Gastroesophageal sphincter (tissue), 4 donors: ENCODE results near the gene HS6ST2. TPM values are rescaled to one million over a fixed set of nuclear protein-coding genes. Genes with fewer than 3 reads are reported as not detected.

Experiments
- ATAC-seq: fragments of 150-250 bp; one replicate; pipeline ENCODE4 v1.9.1; 2016; ENCODE audit warnings: mild to moderate bottlenecking, moderate library complexity
- H3K27ac ChIP-seq, 4 donors: fragments of 200-600 bp; sonication (generic) in 3 of 4; 1 replicate in 3 of 4; 2 replicates in 1 of 4; pipeline ENCODE4 v1.5.1; 2016 to 2019
- H3K27me3 ChIP-seq: fragments of 200-600 bp; sonication (generic); one replicate; pipeline ENCODE4 v1.5.1; 2019
- H3K36me3 ChIP-seq, 2 donors: fragments of 200-600 bp; sonication (generic); one replicate each; pipeline ENCODE4 v1.5.1; 2019; ENCODE audit warnings: control low read depth in 1 of 2
- H3K4me1 ChIP-seq, 3 donors: fragments of 200-600 bp; sonication (generic); 1 replicate in 2 of 3; 2 replicates in 1 of 3; pipeline ENCODE4 v1.5.1; 2016 to 2019; ENCODE audit warnings: control low read depth in 2 of 3
- H3K4me3 ChIP-seq, 2 donors: fragments of 200-600 bp; sonication (generic); one replicate each; pipeline ENCODE4 v1.5.1; 2019; ENCODE audit warnings: mild to moderate bottlenecking in 1 of 2, moderate library complexity in 1 of 2
- H3K9me3 ChIP-seq, 3 donors: fragments of 200-600 bp; sonication (generic); one replicate each; pipeline ENCODE4 v1.5.1; 2017 to 2019; ENCODE audit warnings: control low read depth in 2 of 3
- CTCF ChIP-seq, 4 experiments: fragments of 200-600 bp in 2 of 4; fragments of 450-650 bp in 2 of 4; sonication (generic) in 1 of 4; IDR thresholded peaks; one replicate each; pipeline ENCODE4 v1.5.1; 2017 to 2019; ENCODE audit warnings: antibody characterized with exemption in 4 of 4, mild to moderate bottlenecking in 2 of 4, moderate library complexity in 2 of 4
- EP300 ChIP-seq: sonication (generic); formaldehyde crosslinking; IDR thresholded peaks from one replicate; pipeline ENCODE4 v1.6.1; 2017; ENCODE audit warnings: antibody characterized with exemption, mild to moderate bottlenecking
- POLR2A ChIP-seq, 2 donors: fragments of 450-650 bp; IDR thresholded peaks; one replicate each; pipeline ENCODE4 v1.6.1; 2017; ENCODE audit warnings: antibody characterized with exemption in 2 of 2, mild to moderate bottlenecking in 2 of 2, moderate library complexity in 1 of 2
- POLR2AphosphoS5 ChIP-seq: sonication (generic); formaldehyde crosslinking; IDR thresholded peaks from one replicate; pipeline ENCODE4 v1.6.1; 2017; ENCODE audit warnings: antibody characterized with exemption
- WGBS, 2 donors: methylation state at CpG; one replicate each; pipeline ENCODE4 v1.1.5; 2018; ENCODE audit warnings: low coverage in 1 of 2; 5-methylcytosine and 5-hydroxymethylcytosine counted together
- total RNA-seq, 4 donors: library from RNA; depleted of rRNA; stranded (reverse); fragments of >200 nt; gene quantifications; one replicate each; pipeline ENCODE4 v1.1.0, GENCODE V29; 2016

Gene HS6ST2
- total RNA-seq, 4 donors from 2014 or later, result 0.08 to 1.9 (median 0.22) TPM

GRCh38 chrX:132664273-132664672, 294.2 kb downstream of the HS6ST2 start:
- ATAC-seq, result no peak
- no peak overlapping the region for H3K4me3 ChIP-seq
- no peak for TF ChIP-seq CTCF (IDR thresholded peaks at IDR 0.05)
- TF ChIP-seq POLR2AphosphoS5, result no peak
- TF ChIP-seq EP300, result no peak
- TF ChIP-seq POLR2A (IDR thresholded peaks at IDR 0.05), result no peak
- H3K4me1 ChIP-seq, result no peaks in the 10 kb centered on the region
- no peaks in the 10 kb centered on the region for H3K27me3 ChIP-seq
- H3K9me3 ChIP-seq, result no peaks in the 10 kb centered on the region
- no peak overlapping the region for H3K27ac ChIP-seq
- no peaks in the 10 kb centered on the region for H3K36me3 ChIP-seq
- WGBS, 2 donors, result 90 to 93% methylated on average over 2 to 3 of the region's 3 CpGs

DNA sequence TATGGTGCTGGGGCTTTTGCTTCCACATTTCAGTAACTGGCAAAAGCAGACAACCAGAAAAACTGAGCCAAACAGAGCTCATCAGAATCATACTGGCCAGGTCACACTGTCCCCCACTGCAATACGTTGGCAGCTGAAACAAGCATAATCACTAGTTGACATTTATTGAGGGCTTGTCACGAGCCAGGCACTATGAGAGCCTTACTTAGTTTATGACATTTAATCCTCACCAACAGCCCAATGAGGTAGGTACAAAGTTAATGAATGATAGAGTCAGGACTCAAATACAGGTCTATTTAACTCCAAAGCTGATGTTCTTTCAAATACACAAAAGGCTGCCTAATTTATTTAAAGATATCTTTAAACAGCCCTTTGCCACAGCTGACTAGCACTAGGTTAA, 295.6 kb downstream of the HS6ST2 start:
- TF ChIP-seq CTCF (IDR thresholded peaks at IDR 0.05) (no peak), POLR2A (IDR thresholded peaks at IDR 0.05) (no peak), EP300 (no peak), POLR2AphosphoS5 (no peak)
- no peaks in the 10 kb centered on the region for H3K27me3 ChIP-seq

GRCh38 chrX:132657876-132658275, 300.6 kb downstream of the HS6ST2 start:
- WGBS, 2 donors, result 71 to 100% methylated on average over 1 to 2 of the region's 5 CpGs
- Histone ChIP-seq H3K4me1 (no peaks in the 10 kb centered on the region), H3K27ac (no peak overlapping the region), H3K27me3 (no peaks in the 10 kb centered on the region), H3K9me3 (no peaks in the 10 kb centered on the region), H3K36me3 (no peaks in the 10 kb centered on the region), H3K4me3 (no peak overlapping the region)
- TF ChIP-seq CTCF (IDR thresholded peaks at IDR 0.05) (no peak), POLR2A (IDR thresholded peaks at IDR 0.05) (no peak), POLR2AphosphoS5 (no peak), EP300 (no peak)
- no peak for ATAC-seq

More for the DNA sequence above, 295.6 kb downstream of the HS6ST2 start:
- Histone ChIP-seq H3K4me3 (no peak overlapping the region), H3K36me3 (no peaks in the 10 kb centered on the region), H3K9me3 (no peaks in the 10 kb centered on the region), H3K4me1 (no peaks in the 10 kb centered on the region), H3K27ac (no peak overlapping the region)
- ATAC-seq, result no peak
- 43 to 46% methylated on average over 1 to 2 of the region's 2 CpGs for WGBS, 2 donors

GRCh38 chrX:132652871-132653270, 305.6 kb downstream of the HS6ST2 start:
- Histone ChIP-seq H3K4me3 (no peak overlapping the region), H3K27ac (no peak overlapping the region), H3K36me3 (no peaks in the 10 kb centered on the region), H3K4me1 (no peaks in the 10 kb centered on the region), H3K27me3 (no peaks in the 10 kb centered on the region), H3K9me3 (no peaks in the 10 kb centered on the region)
- WGBS, 2 donors, result 50 to 56% methylated on average over 4 of the region's 4 CpGs
- TF ChIP-seq POLR2A (IDR thresholded peaks at IDR 0.05), result no peak
- no peak for TF ChIP-seq EP300
- TF ChIP-seq POLR2AphosphoS5, result no peak
- no peak for TF ChIP-seq CTCF (IDR thresholded peaks at IDR 0.05)
- ATAC-seq, result no peak

GRCh38 chrX:132651421-132652086, 306.9 kb downstream of the HS6ST2 start:
- Histone ChIP-seq H3K36me3 (no peaks in the 10 kb centered on the region), H3K4me1 (no peaks in the 10 kb centered on the region), H3K4me3 (no peak overlapping the region), H3K9me3 (no peaks in the 10 kb centered on the region), H3K27ac (no peak overlapping the region), H3K27me3 (no peaks in the 10 kb centered on the region)
- TF ChIP-seq POLR2A (IDR thresholded peaks at IDR 0.05), result no peak
- TF ChIP-seq CTCF (IDR thresholded peaks at IDR 0.05), result no peak
- TF ChIP-seq EP300, result no peak
- no peak for TF ChIP-seq POLR2AphosphoS5
- no CpG with 5 or more reads among the region's 2 CpGs for WGBS, 2 donors
- ATAC-seq, result no peak
